Lung (tissue), 12 donors: ENCODE data around the gene MYLK. TPM values are rescaled to one million over a fixed set of nuclear protein-coding genes. Genes with fewer than 3 reads are reported as not detected.
"Not testable (repeated sequence)": the region's sequence is repeated elsewhere in the genome, so short reads cannot be mapped to it uniquely, and the experiment has no call there.

Experiments used
- ATAC-seq: fragments of 200-7000 bp; cut with Tn5 transposase; one replicate; pipeline ENCODE4 v1.9.1; 2020; ENCODE audit warnings: moderate number of reproducible peaks; ENCODE audit not compliant: insufficient read depth, low FRiP score
- DNase-seq, 3 donors: peaks; one replicate each; pipeline ENCODE4 v3.0.0-alpha.2; 2013 to 2017
- H3K27ac ChIP-seq, 2 donors: one replicate each; pipeline ENCODE4 v1.5.1; 2013; ENCODE audit warnings: mild to moderate bottlenecking in 2 of 2, moderate library complexity in 2 of 2, control low read depth in 1 of 2, inconsistent platforms in 1 of 2, low read depth in 1 of 2, low read length in 1 of 2
- H3K27me3 ChIP-seq, 3 donors: one replicate each; pipeline ENCODE4 v1.5.1; 2013; ENCODE audit warnings: low read length in 2 of 3; ENCODE audit not compliant: control insufficient read depth in 3 of 3, insufficient read depth in 3 of 3
- H3K36me3 ChIP-seq, 4 donors: one replicate each; pipeline ENCODE4 v1.5.1; 2013; ENCODE audit warnings: low read length in 4 of 4, mild to moderate bottlenecking in 1 of 4, moderate library complexity in 1 of 4; ENCODE audit not compliant: control insufficient read depth in 4 of 4, insufficient read depth in 4 of 4
- H3K4me1 ChIP-seq, 5 donors: one replicate each; pipeline ENCODE4 v1.5.1; 2013; ENCODE audit warnings: low read length in 5 of 5, mild to moderate bottlenecking in 2 of 5, moderate library complexity in 1 of 5; ENCODE audit not compliant: control insufficient read depth in 5 of 5, insufficient read depth in 5 of 5
- H3K4me3 ChIP-seq: one replicate; pipeline ENCODE4 v1.5.1; 2013; ENCODE audit warnings: mild to moderate bottlenecking, control low read depth, moderate library complexity
- H3K9ac ChIP-seq, 2 donors: one replicate each; pipeline ENCODE4 v1.5.1; 2013; ENCODE audit warnings: low read length in 2 of 2, control low read depth in 1 of 2; ENCODE audit not compliant: insufficient read depth in 1 of 2
- H3K9me3 ChIP-seq, 4 donors: one replicate each; pipeline ENCODE4 v1.5.1; 2013; ENCODE audit warnings: low read length in 3 of 4, mild to moderate bottlenecking in 1 of 4, moderate library complexity in 1 of 4; ENCODE audit not compliant: control insufficient read depth in 4 of 4, insufficient read depth in 3 of 4
- CTCF ChIP-seq: IDR thresholded peaks from 2 replicates; pipeline ENCODE4 v1.5.1; 2012; ENCODE audit warnings: mild to moderate bottlenecking; ENCODE audit errors: control extremely low read depth, extremely low read depth
- WGBS, 2 donors: extraction: QIAGEN DNeasy Blood & Tissue Kit; methylation state at CpG; one replicate each; pipeline ENCODE4 v1.1.7; 2013; 5-methylcytosine and 5-hydroxymethylcytosine counted together
- polyA plus RNA-seq, 2 donors: library from polyadenylated mRNA; stranded (reverse); fragments of 200-250 nt; gene quantifications; one replicate each; pipeline ENCODE4 v1.2.1, GENCODE V29; 2013
- total RNA-seq, 2 donors: library from RNA; depleted of rRNA in 1 of 2; stranded (reverse); fragments of >200 nt in 1 of 2; gene quantifications; one replicate each; pipeline ENCODE4 v1.2.1, GENCODE V29; 2014 to 2021
- donor health status: control.
- donor health status: control.
- donor health status: Bipolar disorder and iron deficiency.
- donor health status: healthy.
- donor health status: DM: yes; HTN: yes; CAD: no.

Gene MYLK
- total and polyA plus RNA-seq, 4 donors, result 23.3 to 324 (median 112) TPM

GRCh38 chr3:123741041-123741511 is 143.1 kb downstream of the MYLK start:
- Histone ChIP-seq H3K9ac (no peak overlapping the region), H3K4me1 (peaks cover 0 to 5% (median 4%) of the 10 kb centered on the region in 5 donors), H3K36me3 (peaks cover 0 to 25% (median 12%) of the 10 kb centered on the region in 4 donors), H3K4me3 (no peak overlapping the region), H3K27me3 (no peaks in the 10 kb centered on the region), H3K9me3 (no peaks in the 10 kb centered on the region), H3K27ac (no peak overlapping the region)
- ATAC-seq (no peak), DNase-seq (no peak)
- 79 to 89% methylated on average over 3 of the region's 3 CpGs for WGBS, 2 donors
- no peak for TF ChIP-seq CTCF

DNA sequence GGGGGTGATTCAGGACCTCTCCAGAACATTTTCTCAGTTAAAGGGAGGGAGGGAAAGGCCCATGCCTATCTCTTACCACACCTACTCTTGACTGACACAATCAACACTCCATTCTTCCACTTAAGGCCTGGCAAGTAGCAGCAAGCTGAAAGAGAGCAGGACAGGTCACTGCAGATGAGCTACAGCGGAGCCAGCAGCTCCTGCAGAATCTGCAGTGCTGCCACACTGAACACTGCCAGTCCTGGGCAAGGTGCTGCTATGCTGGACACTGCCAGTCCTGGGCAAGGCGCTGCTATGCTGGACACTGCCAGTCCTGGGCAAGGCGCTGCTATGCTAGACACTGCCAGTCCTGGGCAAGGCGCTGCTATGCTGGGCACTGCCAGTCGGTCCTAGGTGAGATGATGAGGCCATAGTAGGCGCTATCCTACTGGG is 143.7 kb downstream of the MYLK start:
- no peak overlapping the region for H3K9ac ChIP-seq
- peaks cover 0 to 5% (median 4%) of the 10 kb centered on the region in 5 donors for H3K4me1 ChIP-seq
- H3K36me3 ChIP-seq, result peaks cover 0 to 28% (median 14%) of the 10 kb centered on the region in 4 donors
- DNase-seq (no peak), ATAC-seq (peak; percentile 10)
- TF ChIP-seq CTCF, result no peak
- H3K27ac ChIP-seq, result peak overlapping the region in 1 of 2 donors; percentile 60
- H3K27me3 ChIP-seq, result no peaks in the 10 kb centered on the region
- H3K9me3 ChIP-seq, result no peaks in the 10 kb centered on the region
- no peak overlapping the region for H3K4me3 ChIP-seq
- 85 to 91% methylated on average over 6 of the region's 6 CpGs for WGBS, 2 donors

GRCh38 chr3:123739754-123740153 is 144.4 kb downstream of the MYLK start:
- 83 to 86% methylated on average over 2 of the region's 2 CpGs for WGBS, 2 donors
- Histone ChIP-seq H3K27me3 (no peaks in the 10 kb centered on the region), H3K9ac (no peak overlapping the region), H3K36me3 (peaks cover 0 to 34% (median 17%) of the 10 kb centered on the region in 4 donors), H3K4me3 (no peak overlapping the region), H3K9me3 (no peaks in the 10 kb centered on the region), H3K27ac (no peak overlapping the region), H3K4me1 (peaks cover 0 to 5% (median 0%) of the 10 kb centered on the region in 5 donors)
- peak; percentile 30 for ATAC-seq
- DNase-seq, result no peak
- TF ChIP-seq CTCF, result no peak

GRCh38 chr3:123739106-123739505 is 145.0 kb downstream of the MYLK start:
- Histone ChIP-seq H3K36me3 (peaks cover 0 to 39% (median 20%) of the 10 kb centered on the region in 4 donors), H3K9me3 (no peaks in the 10 kb centered on the region), H3K27me3 (no peaks in the 10 kb centered on the region), H3K27ac (no peak overlapping the region), H3K4me3 (no peak overlapping the region), H3K4me1 (peaks cover 0 to 5% (median 0%) of the 10 kb centered on the region in 5 donors), H3K9ac (no peak overlapping the region)
- no peak for ATAC-seq
- WGBS, 2 donors, result 91 to 93% methylated on average over 2 of the region's 2 CpGs
- DNase-seq, result no peak
- no peak for TF ChIP-seq CTCF

DNA sequence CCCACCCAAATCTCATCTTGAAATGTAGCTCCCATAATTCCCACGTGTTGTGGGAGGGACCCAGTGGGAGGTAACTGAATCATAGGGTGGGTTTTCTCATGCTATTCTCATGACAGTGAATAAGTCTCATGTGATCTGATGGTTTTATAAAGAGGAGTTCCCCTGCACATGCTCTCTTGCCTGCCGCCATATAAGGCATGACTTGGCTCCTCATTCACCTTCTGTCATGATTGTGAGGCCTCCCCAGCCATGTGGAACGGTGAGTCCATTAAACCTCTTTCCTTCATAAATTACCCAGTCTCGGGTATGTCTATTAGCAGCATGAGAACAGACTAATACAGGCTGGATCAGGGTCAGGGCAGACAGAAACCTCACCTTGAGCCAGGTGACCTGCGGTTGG is 145.6 kb downstream of the MYLK start:
- not testable (repeated sequence) for H3K27me3 ChIP-seq, ATAC-seq, H3K4me3 ChIP-seq, H3K9me3 ChIP-seq, H3K27ac ChIP-seq, H3K4me1 ChIP-seq, DNase-seq, H3K9ac ChIP-seq
- WGBS, 2 donors, result 94% methylated on average over 5 of the region's 5 CpGs
- peaks cover 0 to 44% (median 20%) of the 10 kb centered on the region in 4 donors for H3K36me3 ChIP-seq
